ENCODE measurements around the gene RNF225. TPM values are rescaled to one million over a fixed set of nuclear protein-coding genes. Genes with fewer than 3 reads are reported as not detected.

Gene RNF225
- total and polyA plus RNA-seq, 2 of the 13 experiments (the other 11 are each of a cell fraction or from before 2014, with no cell fraction given): not detected

DNA sequence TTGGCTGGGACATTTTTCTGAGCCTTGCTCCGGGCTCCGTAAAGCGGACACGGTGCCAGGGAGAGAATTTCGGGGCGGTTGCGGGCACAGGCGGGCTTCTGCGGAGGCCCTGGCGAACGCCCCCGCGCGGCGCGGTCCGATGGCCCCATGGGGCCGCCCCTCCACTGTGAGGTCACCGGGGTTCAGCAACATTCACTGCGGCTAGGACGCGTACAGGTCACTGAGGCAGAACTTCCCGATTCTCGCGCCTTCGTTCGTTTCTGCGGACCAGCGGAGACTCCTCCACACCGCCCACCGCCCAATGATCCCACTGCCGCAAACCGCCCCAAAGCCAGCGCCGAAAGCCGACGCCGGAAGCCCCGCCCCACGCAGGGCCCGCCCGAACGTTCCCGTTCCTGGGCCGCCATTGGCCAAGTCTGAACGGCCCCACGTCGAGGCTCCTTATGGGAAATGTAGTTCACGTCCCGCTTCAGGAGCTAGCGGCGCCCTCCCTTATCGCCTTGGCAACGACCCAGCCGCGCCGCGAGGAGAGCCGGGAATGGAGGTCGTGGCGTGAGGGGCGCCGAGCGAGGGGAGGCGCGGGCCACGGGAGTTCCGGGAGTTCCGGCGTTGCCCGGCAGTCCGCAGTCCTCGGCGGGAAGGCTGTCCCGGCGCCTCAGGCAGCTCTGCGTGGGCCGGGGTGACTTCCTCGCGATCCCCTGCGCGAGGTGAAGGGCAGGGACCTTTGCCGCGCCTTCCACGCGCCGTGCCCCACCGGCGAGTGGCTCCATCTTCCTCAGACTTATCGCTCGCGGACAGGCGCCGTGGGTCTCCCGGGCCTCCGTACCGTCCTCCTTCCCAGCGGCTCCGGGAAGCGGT lies 12.9 kb downstream of the RNF225 start, which contains the start of gene ZNF584 (continued):
- TF ChIP-seq, protein P1, sequence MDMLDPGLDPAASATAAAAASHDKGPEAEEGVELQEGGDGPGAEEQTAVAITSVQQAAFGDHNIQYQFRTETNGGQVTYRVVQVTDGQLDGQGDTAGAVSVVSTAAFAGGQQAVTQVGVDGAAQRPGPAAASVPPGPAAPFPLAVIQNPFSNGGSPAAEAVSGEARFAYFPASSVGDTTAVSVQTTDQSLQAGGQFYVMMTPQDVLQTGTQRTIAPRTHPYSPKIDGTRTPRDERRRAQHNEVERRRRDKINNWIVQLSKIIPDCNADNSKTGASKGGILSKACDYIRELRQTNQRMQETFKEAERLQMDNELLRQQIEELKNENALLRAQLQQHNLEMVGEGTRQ (IDR thresholded peaks at IDR 0.05; ENCODE audit: low read depth, low read length): no peak
- TF ChIP-seq, protein P1 (CRISPR knock-in tag; IDR thresholded peaks at IDR 0.05; ENCODE audit: borderline replicate concordance): no peak; the same call in 1 of the 2 replicates
- TF ChIP-seq ZNF160 (CRISPR knock-in tag; IDR thresholded peaks at IDR 0.05) (0 out of 2 replicates have a peak, but pooled peaks have one; percentile 18), CCAR2 (optimal IDR thresholded peaks at IDR 0.05; ENCODE audit: low read depth, low read length) (no peak), DNMT1 (CRISPR knock-in tag; IDR thresholded peaks at IDR 0.05) (no peak; the same call in 1 of the 2 replicates), ZNF335 (CRISPR knock-in tag; IDR thresholded peaks at IDR 0.05) (peak; percentile 87), TBP (CRISPR knock-in tag; IDR thresholded peaks at IDR 0.05) (no peak), ZNF747 (CRISPR knock-in tag; IDR thresholded peaks at IDR 0.05; ENCODE audit: borderline replicate concordance) (0 out of 2 replicates have a peak, but pooled peaks have one; percentile 51), ZNF24 (IDR thresholded peaks at IDR 0.05) (no peak), ZNF30 (CRISPR knock-in tag; IDR thresholded peaks at IDR 0.05) (no peak), ZNF761 (CRISPR knock-in tag; conservative IDR thresholded peaks at IDR 0.05) (peak; percentile 83; the same call in 1 of the 2 replicates), ZNF792 (CRISPR knock-in tag; IDR thresholded peaks at IDR 0.05) (peak; percentile 31; the same call in 1 of the 2 replicates), TAF15 (IDR thresholded peaks at IDR 0.05; ENCODE audit: low read depth, low read length, poor library complexity, severe bottlenecking) (no peak), RELA (CRISPR knock-in tag; IDR thresholded peaks at IDR 0.05) (no peak), SMAD9 (CRISPR knock-in tag; IDR thresholded peaks at IDR 0.05) (no peak), NKX3-1 (CRISPR knock-in tag; IDR thresholded peaks at IDR 0.05) (no peak), PCBP1 (IDR thresholded peaks at IDR 0.05; ENCODE audit: borderline replicate concordance, low read depth, low read length) (no peak), NR2C2 (CRISPR knock-in tag; IDR thresholded peaks at IDR 0.05; ENCODE audit: borderline replicate concordance) (peak; percentile 92), ZNF44 (CRISPR knock-in tag; IDR thresholded peaks at IDR 0.05) (peak; percentile 76), ZNF629 (CRISPR knock-in tag; conservative IDR thresholded peaks at IDR 0.05) (no peak), RNF2 (conservative IDR thresholded peaks at IDR 0.05; ENCODE audit: low read depth) (peak; percentile 6; the same call in 1 of the 2 replicates), SAP130 (CRISPR knock-in tag; IDR thresholded peaks at IDR 0.05; ENCODE audit: low read depth) (peak; percentile 96), ZNF431 (CRISPR knock-in tag; IDR thresholded peaks at IDR 0.05; ENCODE audit: borderline replicate concordance, low read depth) (0 out of 2 replicates have a peak, but pooled peaks have one; percentile 66)
- TF ChIP-seq, protein P2, sequence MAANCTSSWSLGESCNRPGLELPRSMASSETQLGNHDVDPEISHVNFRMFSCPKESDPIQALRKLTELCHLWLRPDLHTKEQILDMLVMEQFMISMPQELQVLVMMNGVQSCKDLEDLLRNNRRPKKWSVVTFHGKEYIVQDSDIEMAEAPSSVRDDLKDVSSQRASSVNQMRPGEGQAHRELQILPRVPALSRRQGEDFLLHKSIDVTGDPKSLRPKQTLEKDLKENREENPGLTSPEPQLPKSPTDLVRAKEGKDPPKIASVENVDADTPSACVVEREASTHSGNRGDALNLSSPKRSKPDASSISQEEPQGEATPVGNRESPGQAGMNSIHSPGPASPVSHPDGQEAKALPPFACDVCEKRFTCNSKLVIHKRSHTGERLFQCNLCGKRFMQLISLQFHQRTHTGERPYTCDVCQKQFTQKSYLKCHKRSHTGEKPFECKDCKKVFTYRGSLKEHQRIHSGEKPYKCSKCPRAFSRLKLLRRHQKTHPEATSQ (CRISPR knock-in tag; IDR thresholded peaks at IDR 0.05; ENCODE audit: borderline replicate concordance): peak; percentile 64; the same call in 1 of the 2 replicates
- TF ChIP-seq, protein P3, sequence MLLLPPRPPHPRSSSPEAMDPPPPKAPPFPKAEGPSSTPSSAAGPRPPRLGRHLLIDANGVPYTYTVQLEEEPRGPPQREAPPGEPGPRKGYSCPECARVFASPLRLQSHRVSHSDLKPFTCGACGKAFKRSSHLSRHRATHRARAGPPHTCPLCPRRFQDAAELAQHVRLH (CRISPR knock-in tag; IDR thresholded peaks at IDR 0.05; ENCODE audit: borderline replicate concordance, low read depth): no peak
- TF ChIP-seq, protein P4, sequence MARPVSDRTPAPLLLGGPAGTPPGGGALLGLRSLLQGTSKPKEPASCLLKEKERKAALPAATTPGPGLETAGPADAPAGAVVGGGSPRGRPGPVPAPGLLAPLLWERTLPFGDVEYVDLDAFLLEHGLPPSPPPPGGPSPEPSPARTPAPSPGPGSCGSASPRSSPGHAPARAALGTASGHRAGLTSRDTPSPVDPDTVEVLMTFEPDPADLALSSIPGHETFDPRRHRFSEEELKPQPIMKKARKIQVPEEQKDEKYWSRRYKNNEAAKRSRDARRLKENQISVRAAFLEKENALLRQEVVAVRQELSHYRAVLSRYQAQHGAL (CRISPR knock-in tag; IDR thresholded peaks at IDR 0.05; ENCODE audit: not compliant biosample characterization): no peak
